ENCODE data around the gene FOXP3.

DNA sequence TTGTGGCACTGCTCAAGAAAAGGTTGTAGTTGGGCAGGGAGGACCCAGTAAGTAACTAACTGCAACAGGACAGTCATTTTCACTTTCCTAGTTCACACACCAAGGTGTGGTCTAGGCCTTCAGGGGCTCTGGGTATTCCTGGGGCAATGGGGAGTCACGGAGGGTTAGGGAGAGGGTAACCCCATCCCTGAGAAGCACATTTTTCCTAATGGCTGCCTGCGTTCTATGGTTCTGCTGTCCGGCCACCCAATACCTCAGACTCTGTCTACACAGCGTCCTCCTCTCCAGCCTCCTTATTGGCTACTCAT lies 4.1 kb upstream of the FOXP3 start:
- TF ChIP-seq CTCF (IDR thresholded peaks at IDR 0.05) (no peak), POLR2AphosphoS5 (IDR thresholded peaks at IDR 0.05) (no peak), EP300 (IDR thresholded peaks at IDR 0.05) (no peak)

Measured in upper lobe of left lung (tissue), 4 donors.